B cell (primary cell): Measurements from ENCODE around the gene BARX1. TPM values are rescaled to one million over a fixed set of nuclear protein-coding genes. Genes with fewer than 3 reads are reported as not detected.

Source experiments
- ATAC-seq: fragments of 200-7000 bp; cut with Tn5 transposase; one replicate; pipeline ENCODE4 v1.10.0; 2021; ENCODE audit warnings: low read depth, mild to moderate bottlenecking, moderate number of reproducible peaks, moderate library complexity
- CTCF ChIA-PET: fragments of 350-600 bp; sonication (Branson Sonifier 250); formaldehyde crosslinking; loops from one replicate; lab custom pipeline; 2021; ENCODE audit warnings: antibody characterized with exemption, inconsistent platforms; lab: Charles Lee
- POLR2A ChIA-PET: fragments of 350-600 bp; sonication (Branson Sonifier 250); formaldehyde crosslinking; loops from one replicate; lab custom pipeline; 2021; ENCODE audit warnings: antibody characterized with exemption; lab: Charles Lee
- DNase-seq: peaks from one replicate; pipeline ENCODE4 v3.0.0; 2013
- H2AFZ ChIP-seq: 2 replicates; pipeline ENCODE4 v1.6.1; 2012; ENCODE audit warnings: mild to moderate bottlenecking, low read depth, low read length; ENCODE audit not compliant: insufficient read depth, poor library complexity, severe bottlenecking
- H3K27ac ChIP-seq, 2 donors: 1 replicate in 1 of 2; 2 replicates in 1 of 2; pipeline ENCODE4 v1.5.1; 2012 to 2013; ENCODE audit warnings: low read length in 2 of 2, mild to moderate bottlenecking in 2 of 2, moderate library complexity in 1 of 2
- H3K27me3 ChIP-seq, 4 experiments: fragments of 200-600 bp in 1 of 4; sonication (generic) in 1 of 4; replicated peaks in 1 of 4; 1 replicate in 2 of 4; 2 replicates in 2 of 4; pipeline versions ENCODE4 v1.6.1 to v1.7.0; 2013 to 2016; ENCODE audit warnings: low read length in 3 of 4, mild to moderate bottlenecking in 2 of 4, mixed read lengths in 1 of 4, moderate library complexity in 1 of 4; ENCODE audit not compliant: insufficient read depth in 4 of 4, control insufficient read depth in 3 of 4; ENCODE audit errors: control extremely low read depth in 1 of 4
- H3K36me3 ChIP-seq, 2 experiments: replicated peaks in 1 of 2; 1 replicate in 1 of 2; 2 replicates in 1 of 2; pipeline versions ENCODE4 v1.6.1 to v1.7.1; 2013; ENCODE audit warnings: low read length in 1 of 2; ENCODE audit not compliant: insufficient read depth in 2 of 2, control insufficient read depth in 1 of 2; ENCODE audit errors: control extremely low read depth in 1 of 2, extremely low read depth in 1 of 2
- H3K4me1 ChIP-seq, 2 donors: fragments of 200-600 bp in 1 of 2; sonication (generic) in 1 of 2; 1 replicate in 1 of 2; 2 replicates in 1 of 2; pipeline versions ENCODE4 v1.5.1 to v1.6.1; 2013 to 2017; ENCODE audit warnings: low read length in 2 of 2; ENCODE audit not compliant: control insufficient read depth in 2 of 2, insufficient read depth in 2 of 2
- H3K4me2 ChIP-seq: replicated peaks from 2 replicates; pipeline ENCODE3; 2012; ENCODE audit warnings: mild to moderate bottlenecking, low read depth, low read length; ENCODE audit not compliant: poor library complexity, severe bottlenecking
- H3K4me3 ChIP-seq, 5 experiments: fragments of 200-600 bp in 1 of 5; sonication (generic) in 1 of 5; 1 replicate in 3 of 5; 2 replicates in 2 of 5; pipeline versions ENCODE4 v1.5.1 to v1.7.0; 2011 to 2016; ENCODE audit warnings: low read length in 4 of 5, mild to moderate bottlenecking in 4 of 5, low read depth in 2 of 5, control low read depth in 1 of 5, moderate library complexity in 1 of 5; ENCODE audit not compliant: insufficient read depth in 1 of 5; ENCODE audit errors: control extremely low read depth in 1 of 5, extremely low read depth in 1 of 5
- H3K79me2 ChIP-seq: fragments of 200-600 bp; sonication (generic); one replicate; pipeline ENCODE4 v1.6.0; 2016; ENCODE audit warnings: low read length; ENCODE audit not compliant: control insufficient read depth, insufficient read depth
- H3K9ac ChIP-seq: fragments of 200-600 bp; sonication (generic); 2 replicates; pipeline ENCODE4 v1.6.1; 2017; ENCODE audit warnings: mild to moderate bottlenecking, low read length, moderate library complexity
- H3K9me3 ChIP-seq, 3 donors: one replicate each; pipeline versions ENCODE4 v1.6.1 to v1.7.1; 2013; ENCODE audit warnings: low read length in 2 of 3; ENCODE audit not compliant: control insufficient read depth in 2 of 3, insufficient read depth in 1 of 3; ENCODE audit errors: control extremely low read depth in 1 of 3
- H4K20me1 ChIP-seq: 2 replicates; pipeline ENCODE4 v1.6.0; 2012; ENCODE audit warnings: mild to moderate bottlenecking, low read length; ENCODE audit not compliant: insufficient read depth, control insufficient read depth, poor library complexity, severe bottlenecking
- H3K27ac Mint-ChIP-seq: one replicate; pipeline ENCODE4 v1.8.0; 2021; ENCODE audit warnings: mixed read lengths
- H3K27me3 Mint-ChIP-seq: one replicate; pipeline ENCODE4 v1.8.0; 2021; ENCODE audit warnings: mixed read lengths
- H3K4me1 Mint-ChIP-seq: one replicate; pipeline ENCODE4 v1.8.0; 2021; ENCODE audit warnings: mixed read lengths
- H3K4me3 Mint-ChIP-seq: one replicate; pipeline ENCODE4 v1.8.0; 2021; ENCODE audit warnings: mixed read lengths
- H3K9me3 Mint-ChIP-seq: one replicate; pipeline ENCODE4 v1.8.0; 2022; ENCODE audit warnings: mixed read lengths; ENCODE audit not compliant: insufficient read depth
- EZH2 ChIP-seq: IDR thresholded peaks from 2 replicates; pipeline ENCODE4 v1.6.1; 2012; ENCODE audit warnings: borderline replicate concordance, low read depth, mild to moderate bottlenecking, moderate library complexity, low read length; ENCODE audit not compliant: insufficient read depth, poor library complexity, severe bottlenecking
- WGBS: methylation state at CpG from one replicate; pipeline ENCODE4 v1.1.5; 2013; ENCODE audit warnings: missing lambda C conversion rate; ENCODE audit not compliant: insufficient coverage; 5-methylcytosine and 5-hydroxymethylcytosine counted together
- intact Hi-C: fragments of 100-400 bp; cut with micrococcal nuclease; formaldehyde crosslinking; loops from one replicate; pipeline ENCODE4 v1.10.0; 2022
- polyA minus RNA-seq: library from RNA; depleted of rRNA, polyadenylated mRNA; stranded (reverse); fragments of >200 nt; gene quantifications from 2 replicates; pipeline ENCODE4 v1.2.3, GENCODE V29; 2012
- polyA plus RNA-seq: library from polyadenylated mRNA; depleted of rRNA; stranded (reverse); fragments of >200 nt; gene quantifications from 2 replicates; pipeline ENCODE4 v1.2.3, GENCODE V29; 2012
- total RNA-seq, 2 donors: library from RNA; stranded (reverse); fragments of 120-200 nt in 1 of 2; gene quantifications; 1 replicate in 1 of 2; 2 replicates in 1 of 2; pipeline versions ENCODE4 v1.2.3 to v1.2.4, GENCODE V29; 2013 to 2022
- TF ChIP-seq, protein P1 (sequence below): fragments of 200-600 bp; IDR thresholded peaks from one replicate; pipeline ENCODE4 v1.8.0; 2022; ENCODE audit warnings: antibody characterized with exemption, mild to moderate bottlenecking

The BARX1 gene, protein sequence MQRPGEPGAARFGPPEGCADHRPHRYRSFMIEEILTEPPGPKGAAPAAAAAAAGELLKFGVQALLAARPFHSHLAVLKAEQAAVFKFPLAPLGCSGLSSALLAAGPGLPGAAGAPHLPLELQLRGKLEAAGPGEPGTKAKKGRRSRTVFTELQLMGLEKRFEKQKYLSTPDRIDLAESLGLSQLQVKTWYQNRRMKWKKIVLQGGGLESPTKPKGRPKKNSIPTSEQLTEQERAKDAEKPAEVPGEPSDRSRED
- total RNA-seq (not detected in 2 replicates), polyA plus RNA-seq (0.12 TPM in 1 of 2 replicates, not detected in the other), polyA minus RNA-seq (0.17 TPM in 1 of 2 replicates, not detected in the other)
- not detected for total RNA-seq (2013)

GRCh38 chr9:93955111-93955980 is at the start of gene BARX1:
Gene BARX1, minus strand, starts transcription at chr9:93955355. Its CDS starts 209 bp downstream, at chr9:93955146.
- peaks cover 0 to 94% (median 77%) of the 10 kb centered on the region in 4 experiments for H3K27me3 ChIP-seq
- H3K9ac ChIP-seq, result peak within 1 kb of the TSS; percentile 40
- 4% methylated on average over 100 of the region's 102 CpGs for WGBS
- POLR2A ChIA-PET, result no interaction called here
- H3K9me3 ChIP-seq, result peaks cover 0 to 57% (median 3%) of the 10 kb centered on the region in 3 donors
- Mint-ChIP-seq H3K4me3 (peak within 1 kb of the TSS; percentile 92), H3K9me3 (no peaks in the 10 kb centered on the region), H3K4me1 (peaks cover 59% of the 10 kb centered on the region), H3K27ac (peak within 1 kb of the TSS; percentile 74), H3K27me3 (peaks cover 59% of the 10 kb centered on the region)
- peak within 1 kb of the TSS; percentile 52 for H2AFZ ChIP-seq
- H3K4me2 ChIP-seq, result peak within 1 kb of the TSS; percentile 94
- peak within 1 kb of the TSS in 4 of 5 experiments; percentile 4 to 41 (median 35) for H3K4me3 ChIP-seq
- DNase-seq, result peak; percentile 77
- H3K79me2 ChIP-seq, result no peaks in the 10 kb centered on the region
- peak; percentile 88 for TF ChIP-seq EZH2
- TF ChIP-seq, protein P1, sequence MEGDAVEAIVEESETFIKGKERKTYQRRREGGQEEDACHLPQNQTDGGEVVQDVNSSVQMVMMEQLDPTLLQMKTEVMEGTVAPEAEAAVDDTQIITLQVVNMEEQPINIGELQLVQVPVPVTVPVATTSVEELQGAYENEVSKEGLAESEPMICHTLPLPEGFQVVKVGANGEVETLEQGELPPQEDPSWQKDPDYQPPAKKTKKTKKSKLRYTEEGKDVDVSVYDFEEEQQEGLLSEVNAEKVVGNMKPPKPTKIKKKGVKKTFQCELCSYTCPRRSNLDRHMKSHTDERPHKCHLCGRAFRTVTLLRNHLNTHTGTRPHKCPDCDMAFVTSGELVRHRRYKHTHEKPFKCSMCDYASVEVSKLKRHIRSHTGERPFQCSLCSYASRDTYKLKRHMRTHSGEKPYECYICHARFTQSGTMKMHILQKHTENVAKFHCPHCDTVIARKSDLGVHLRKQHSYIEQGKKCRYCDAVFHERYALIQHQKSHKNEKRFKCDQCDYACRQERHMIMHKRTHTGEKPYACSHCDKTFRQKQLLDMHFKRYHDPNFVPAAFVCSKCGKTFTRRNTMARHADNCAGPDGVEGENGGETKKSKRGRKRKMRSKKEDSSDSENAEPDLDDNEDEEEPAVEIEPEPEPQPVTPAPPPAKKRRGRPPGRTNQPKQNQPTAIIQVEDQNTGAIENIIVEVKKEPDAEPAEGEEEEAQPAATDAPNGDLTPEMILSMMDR, result no peak
- intact Hi-C loops, result no loop called here
- no peaks in the 10 kb centered on the region for H4K20me1 ChIP-seq
- H3K36me3 ChIP-seq, result no peaks in the 10 kb centered on the region
- peak; percentile 37 for ATAC-seq
- H3K27ac ChIP-seq, result no peak within 1 kb of the TSS
- CTCF ChIA-PET, result no interaction called here
- peaks cover 82 to 88% of the 10 kb centered on the region in 2 donors for H3K4me1 ChIP-seq
